ENCODE data around the gene CCDC134.

CCDC134 gene

DNA sequence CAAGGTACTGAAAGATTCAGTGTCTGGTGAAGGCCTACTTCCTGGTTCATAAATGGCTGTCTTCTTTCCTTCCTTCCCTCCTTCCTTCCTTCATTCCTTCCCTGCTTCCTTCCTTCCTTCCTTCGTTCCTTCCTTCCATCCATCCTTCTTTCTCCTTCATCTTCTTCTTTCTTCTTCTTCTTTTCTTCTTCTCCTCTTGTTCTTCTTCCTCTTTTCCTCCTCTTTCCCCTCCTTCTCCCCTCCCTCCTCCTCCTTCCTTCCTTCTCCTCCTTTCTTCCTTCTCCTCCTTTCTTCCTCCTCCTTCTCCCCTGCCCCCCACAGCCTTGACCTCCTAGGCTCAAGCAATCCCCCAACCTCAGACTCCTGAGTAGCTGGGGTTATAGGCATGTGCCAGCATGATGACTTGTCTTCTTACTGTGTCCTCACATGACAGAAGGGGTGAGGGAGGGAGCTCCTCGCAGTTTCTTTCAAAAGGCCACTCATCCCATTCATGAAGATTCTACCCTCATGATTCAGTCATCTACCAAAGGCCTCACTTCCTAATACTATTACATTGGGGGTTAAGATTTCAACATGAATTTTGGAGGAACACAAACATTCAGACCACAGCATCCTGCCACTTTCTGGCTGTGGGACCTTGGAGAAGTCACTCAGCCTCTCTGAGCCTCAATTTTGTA is 22.6 kb upstream of the CCDC134 start:
- TF ChIP-seq, protein P1, sequence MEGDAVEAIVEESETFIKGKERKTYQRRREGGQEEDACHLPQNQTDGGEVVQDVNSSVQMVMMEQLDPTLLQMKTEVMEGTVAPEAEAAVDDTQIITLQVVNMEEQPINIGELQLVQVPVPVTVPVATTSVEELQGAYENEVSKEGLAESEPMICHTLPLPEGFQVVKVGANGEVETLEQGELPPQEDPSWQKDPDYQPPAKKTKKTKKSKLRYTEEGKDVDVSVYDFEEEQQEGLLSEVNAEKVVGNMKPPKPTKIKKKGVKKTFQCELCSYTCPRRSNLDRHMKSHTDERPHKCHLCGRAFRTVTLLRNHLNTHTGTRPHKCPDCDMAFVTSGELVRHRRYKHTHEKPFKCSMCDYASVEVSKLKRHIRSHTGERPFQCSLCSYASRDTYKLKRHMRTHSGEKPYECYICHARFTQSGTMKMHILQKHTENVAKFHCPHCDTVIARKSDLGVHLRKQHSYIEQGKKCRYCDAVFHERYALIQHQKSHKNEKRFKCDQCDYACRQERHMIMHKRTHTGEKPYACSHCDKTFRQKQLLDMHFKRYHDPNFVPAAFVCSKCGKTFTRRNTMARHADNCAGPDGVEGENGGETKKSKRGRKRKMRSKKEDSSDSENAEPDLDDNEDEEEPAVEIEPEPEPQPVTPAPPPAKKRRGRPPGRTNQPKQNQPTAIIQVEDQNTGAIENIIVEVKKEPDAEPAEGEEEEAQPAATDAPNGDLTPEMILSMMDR (IDR thresholded peaks at IDR 0.05), result no peak

DNA sequence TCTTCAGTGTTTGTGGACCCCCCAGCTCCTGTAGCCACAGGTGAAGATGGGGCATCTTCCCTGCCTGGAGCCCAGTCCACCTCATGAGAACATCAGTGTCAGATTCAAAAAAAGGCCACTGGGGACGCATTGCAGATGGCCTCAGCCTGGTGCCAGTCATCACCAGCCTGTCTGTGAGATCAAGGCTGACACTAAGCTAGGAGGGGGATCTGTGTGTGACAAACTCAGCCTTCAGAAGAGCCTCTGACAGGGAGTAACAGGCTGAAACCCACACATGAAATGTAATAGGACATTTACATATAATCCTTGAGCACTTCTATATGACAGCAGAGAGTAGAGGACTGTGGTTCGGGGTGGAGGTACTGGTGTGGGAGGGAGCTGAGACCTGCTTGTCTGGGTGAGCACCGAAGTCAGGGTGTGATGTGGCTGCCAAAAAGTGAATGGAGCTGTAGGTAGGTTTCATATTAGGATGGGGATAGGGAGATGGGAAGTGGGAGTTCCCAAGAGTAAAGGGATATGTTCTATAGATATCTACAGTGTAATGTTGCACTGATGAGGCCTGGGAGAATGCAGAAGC is 20.5 kb upstream of the CCDC134 start:
- TF ChIP-seq, protein P1 (IDR thresholded peaks at IDR 0.05), result no peak

DNA sequence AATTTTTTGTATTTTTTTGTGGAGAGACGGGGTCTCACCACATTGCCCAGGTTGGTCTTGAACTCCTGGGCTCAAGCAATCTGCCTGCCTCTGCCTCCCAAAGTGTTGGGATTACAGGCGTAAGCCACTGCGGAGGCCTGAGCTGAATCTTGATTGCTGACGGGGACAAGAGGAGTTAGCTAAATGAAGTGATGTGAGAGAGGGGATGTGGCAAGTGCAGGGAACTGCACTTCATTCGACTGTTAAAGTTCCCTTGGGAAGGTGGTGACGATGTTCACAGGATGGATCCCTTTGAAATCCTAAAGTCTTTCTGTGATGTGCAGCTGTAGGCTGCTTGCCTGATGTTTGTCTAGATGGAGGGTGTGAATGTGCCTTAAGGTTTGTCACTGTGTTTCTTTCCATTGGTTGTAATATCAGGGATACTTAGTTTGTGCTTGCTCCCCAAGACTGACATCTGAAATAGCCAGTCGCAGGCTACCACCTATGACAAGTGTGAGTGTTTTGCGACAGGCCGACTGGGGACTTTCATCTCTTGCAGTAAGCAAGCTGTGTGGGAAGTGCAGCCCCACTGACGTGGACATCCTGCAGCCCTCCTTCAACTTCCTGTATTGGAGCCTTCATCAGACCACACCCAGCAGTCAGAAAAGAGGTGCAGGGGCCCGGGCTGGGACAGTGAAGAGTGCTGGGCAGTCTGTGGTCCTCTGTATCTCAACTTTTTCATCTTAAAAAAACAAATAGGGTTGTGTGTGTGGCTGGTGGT is 19.6 kb upstream of the CCDC134 start:
- TF ChIP-seq, protein P1 (IDR thresholded peaks at IDR 0.05), result no peak

DNA sequence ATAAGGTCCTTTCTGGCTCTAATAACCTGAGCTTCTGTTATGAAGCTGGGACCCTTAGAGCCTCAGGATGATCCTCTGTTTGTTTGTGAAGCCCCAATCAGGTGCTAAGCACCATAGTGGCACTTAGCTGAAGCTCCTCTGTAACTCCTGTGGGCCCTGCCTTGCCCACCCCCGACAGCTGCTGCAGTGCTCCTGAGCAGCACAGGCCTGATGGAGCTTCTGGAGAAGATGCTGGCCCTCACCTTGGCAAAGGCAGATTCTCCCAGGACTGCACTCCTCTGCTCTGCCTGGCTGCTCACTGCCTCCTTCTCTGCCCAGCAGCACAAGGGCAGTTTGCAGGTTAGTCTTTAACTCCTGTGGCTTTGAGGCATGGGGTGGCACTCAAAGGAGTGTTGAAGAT is 19.0 kb upstream of the CCDC134 start:
- TF ChIP-seq, protein P1 (IDR thresholded peaks at IDR 0.05), result no peak

DNA sequence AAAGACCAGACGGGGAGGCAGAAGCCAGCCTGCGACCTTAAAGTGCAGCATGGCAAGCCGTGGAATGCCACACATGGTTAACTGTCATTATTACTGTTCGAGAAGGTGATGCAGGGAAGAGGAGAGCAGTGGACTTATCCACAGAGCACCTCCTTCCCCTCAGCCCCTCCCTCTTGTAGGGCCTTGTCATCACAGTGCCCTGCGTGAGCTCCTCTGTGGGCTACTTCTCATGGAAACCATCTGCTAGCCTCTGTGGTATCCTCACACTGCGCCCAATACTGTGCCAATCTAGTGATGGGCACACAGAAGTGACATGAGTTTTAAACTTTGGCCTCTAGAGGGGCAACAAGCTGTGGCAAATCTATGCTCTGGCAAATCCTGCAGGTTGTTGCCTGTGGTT is 18.2 kb upstream of the CCDC134 start:
- TF ChIP-seq, protein P1 (IDR thresholded peaks at IDR 0.05), result no peak

DNA sequence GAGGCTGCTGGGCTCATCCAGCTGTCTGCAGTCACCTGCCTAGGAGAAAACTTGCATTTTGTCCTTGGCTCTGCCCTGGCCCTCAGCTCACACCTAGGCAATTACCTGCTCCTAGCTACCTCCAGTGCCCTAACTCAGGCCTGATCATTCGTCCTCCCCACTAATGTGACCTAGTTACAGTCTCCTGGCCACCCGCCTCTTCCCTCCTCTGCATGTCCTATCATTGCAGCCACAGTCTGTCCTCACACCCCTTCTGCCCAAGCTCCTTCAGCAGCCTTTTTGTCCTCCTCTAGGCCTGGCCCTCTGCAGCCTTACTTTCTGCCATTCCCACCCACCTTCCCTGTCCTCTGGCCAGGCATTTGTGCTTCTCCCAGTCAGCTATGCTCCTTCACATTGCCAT is 17.7 kb upstream of the CCDC134 start:
- TF ChIP-seq, protein P1 (IDR thresholded peaks at IDR 0.05), result no peak

DNA sequence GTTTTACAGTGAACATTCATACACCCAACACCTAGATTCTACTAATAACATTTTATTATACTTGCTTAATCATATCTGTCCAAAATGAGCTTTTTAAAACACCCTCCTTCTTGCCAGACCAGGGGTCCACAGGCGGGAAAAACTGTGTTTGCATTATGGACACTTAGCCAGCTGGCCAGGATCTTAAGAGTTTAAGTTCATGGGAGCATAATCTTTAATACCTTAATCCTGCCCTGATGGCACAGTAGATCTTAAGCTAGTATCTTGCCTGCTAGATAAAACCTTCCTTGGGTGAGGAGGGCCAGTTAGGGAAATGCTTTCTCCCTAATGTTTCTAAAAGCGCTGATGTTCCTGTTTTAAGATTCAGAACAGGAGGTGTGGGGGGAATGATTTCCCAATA is 13.1 kb upstream of the CCDC134 start:
- TF ChIP-seq, protein P1 (IDR thresholded peaks at IDR 0.05), result no peak
